MM.1S (cell line): Measurements from ENCODE around the gene SESN2.

ENCODE experiments used
- CTCF ChIP-seq: fragments of 300-600 bp; sonication (generic); IDR thresholded peaks from 2 replicates; pipeline ENCODE4 v1.5.1; 2016; ENCODE audit warnings: antibody characterized with exemption, low read length, mixed read lengths
- EZH2phosphoT487 ChIP-seq: fragments of 300-600 bp; sonication (generic); IDR thresholded peaks from 2 replicates; pipeline ENCODE4 v1.6.1; 2018; ENCODE audit warnings: antibody characterized with exemption, low read length

GRCh38 chr1:28236656-28237322 lies 22.5 kb upstream of the SESN2 start:
- TF ChIP-seq CTCF (no peak), EZH2phosphoT487 (no peak)
